A549 (cell line): Measurements from ENCODE around the gene PTOV1.

Experiments
- BHLHE40 ChIP-seq: IDR thresholded peaks from 2 replicates; pipeline ENCODE4 v1.6.1; 2012; ENCODE audit warnings: low read depth, low read length, inconsistent platforms
- CHD2 ChIP-seq: fragments of 150-350 bp; IDR thresholded peaks from 2 replicates; pipeline ENCODE4 v1.6.1; 2014; ENCODE audit warnings: low read length; ENCODE audit not compliant: partially characterized antibody
- HDAC2 ChIP-seq: fragments of 200-600 bp; sonication (generic); IDR thresholded peaks from 2 replicates; pipeline ENCODE4 v1.6.1; 2016
- KDM1A ChIP-seq: fragments of 200-600 bp; sonication (generic); IDR thresholded peaks from 2 replicates; pipeline ENCODE4 v1.6.1; 2016; ENCODE audit warnings: low read depth, mild to moderate bottlenecking
- KDM5A ChIP-seq: fragments of 200-600 bp; sonication (generic); IDR thresholded peaks from 2 replicates; pipeline ENCODE4 v1.6.1; 2016; ENCODE audit warnings: antibody characterized with exemption, mild to moderate bottlenecking
- MAFK ChIP-seq: fragments of 450-650 bp; IDR thresholded peaks from 2 replicates; pipeline ENCODE4 v1.6.1; 2014; ENCODE audit not compliant: partially characterized antibody
- MYC ChIP-seq: IDR thresholded peaks from 2 replicates; pipeline ENCODE4 v1.6.1; 2012; ENCODE audit warnings: mild to moderate bottlenecking, inconsistent platforms, low read length, improper control_type of control experiment, borderline replicate concordance
- POLR2A ChIP-seq: IDR thresholded peaks from 2 replicates; pipeline ENCODE4 v1.6.1; 2012; ENCODE audit warnings: mild to moderate bottlenecking, low read length
- SMC3 ChIP-seq: fragments of >200 bp; sonication (Bioruptor Twin); formaldehyde crosslinking; IDR thresholded peaks from 3 replicates; pipeline ENCODE4 v1.6.1; 2018; ENCODE audit warnings: inconsistent platforms
- ZNF302 ChIP-seq: fragments of 250-450 bp; sonication (Bioruptor Pico); IDR thresholded peaks from 2 replicates; pipeline ENCODE4 v1.9.0; 2021; ENCODE audit warnings: inconsistent platforms, mild to moderate bottlenecking, moderate library complexity
- ZSCAN20 ChIP-seq: fragments of 250-450 bp; sonication (Bioruptor Pico); IDR thresholded peaks from 2 replicates; pipeline ENCODE4 v1.8.0; 2022; ENCODE audit warnings: mild to moderate bottlenecking, moderate library complexity
- TF ChIP-seq, protein P1 (sequence below): fragments of >200 bp; sonication (Bioruptor Twin); formaldehyde crosslinking; IDR thresholded peaks from 3 replicates; pipeline ENCODE4 v1.5.1; 2016
- TF ChIP-seq, protein P2 (sequence below): fragments of 450-650 bp; IDR thresholded peaks from 2 replicates; pipeline ENCODE4 v1.6.1; 2014; ENCODE audit warnings: antibody characterized with exemption
- TF ChIP-seq, protein P3 (sequence below): fragments of 250-450 bp; sonication (Bioruptor Pico); IDR thresholded peaks from 2 replicates; pipeline ENCODE4 v1.5.0; 2021; ENCODE audit warnings: mild to moderate bottlenecking, moderate library complexity, borderline replicate concordance

DNA sequence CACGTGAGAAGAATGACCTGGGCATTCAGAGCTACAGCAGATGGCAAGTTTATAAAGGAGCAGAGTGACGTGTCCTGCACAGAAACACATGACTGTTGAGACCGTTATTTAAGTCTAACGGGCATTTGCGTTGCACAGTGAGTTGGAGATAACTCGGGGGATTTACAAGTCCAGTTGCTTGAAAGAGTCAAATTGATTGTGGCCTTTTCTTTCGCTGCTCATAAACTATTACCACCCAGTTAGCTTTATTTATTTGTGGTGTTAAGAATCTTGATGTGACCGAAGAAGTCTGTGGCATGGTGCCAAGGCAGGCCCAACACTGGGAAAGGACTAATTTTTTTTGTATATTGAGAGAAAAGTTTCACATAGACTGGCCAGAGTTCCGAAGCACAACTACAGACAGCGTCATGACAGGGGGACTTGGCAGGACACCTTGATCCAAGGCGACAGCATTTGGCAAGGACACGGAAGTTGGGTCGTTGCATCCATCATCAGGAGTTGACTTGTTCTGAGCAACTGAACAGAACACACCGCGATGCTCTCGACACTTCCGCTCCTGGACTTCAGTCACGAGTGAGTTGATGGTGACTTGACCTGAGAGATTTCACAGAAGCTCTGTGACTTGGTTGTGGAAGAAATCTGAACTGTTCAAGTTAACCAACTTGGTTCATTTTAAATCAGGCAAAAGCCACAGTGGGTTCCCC is 11.9 kb upstream of the PTOV1 start:
- TF ChIP-seq, protein P1, sequence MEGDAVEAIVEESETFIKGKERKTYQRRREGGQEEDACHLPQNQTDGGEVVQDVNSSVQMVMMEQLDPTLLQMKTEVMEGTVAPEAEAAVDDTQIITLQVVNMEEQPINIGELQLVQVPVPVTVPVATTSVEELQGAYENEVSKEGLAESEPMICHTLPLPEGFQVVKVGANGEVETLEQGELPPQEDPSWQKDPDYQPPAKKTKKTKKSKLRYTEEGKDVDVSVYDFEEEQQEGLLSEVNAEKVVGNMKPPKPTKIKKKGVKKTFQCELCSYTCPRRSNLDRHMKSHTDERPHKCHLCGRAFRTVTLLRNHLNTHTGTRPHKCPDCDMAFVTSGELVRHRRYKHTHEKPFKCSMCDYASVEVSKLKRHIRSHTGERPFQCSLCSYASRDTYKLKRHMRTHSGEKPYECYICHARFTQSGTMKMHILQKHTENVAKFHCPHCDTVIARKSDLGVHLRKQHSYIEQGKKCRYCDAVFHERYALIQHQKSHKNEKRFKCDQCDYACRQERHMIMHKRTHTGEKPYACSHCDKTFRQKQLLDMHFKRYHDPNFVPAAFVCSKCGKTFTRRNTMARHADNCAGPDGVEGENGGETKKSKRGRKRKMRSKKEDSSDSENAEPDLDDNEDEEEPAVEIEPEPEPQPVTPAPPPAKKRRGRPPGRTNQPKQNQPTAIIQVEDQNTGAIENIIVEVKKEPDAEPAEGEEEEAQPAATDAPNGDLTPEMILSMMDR = no peak
- TF ChIP-seq POLR2A (no peak), BHLHE40 (no peak), MAFK (no peak), MYC (no peak), KDM1A (no peak), KDM5A (no peak), ZNF302 (CRISPR knock-in tag) (no peak), SMC3 (no peak), CHD2 (no peak), ZSCAN20 (no peak), HDAC2 (no peak)
- TF ChIP-seq, protein P2, sequence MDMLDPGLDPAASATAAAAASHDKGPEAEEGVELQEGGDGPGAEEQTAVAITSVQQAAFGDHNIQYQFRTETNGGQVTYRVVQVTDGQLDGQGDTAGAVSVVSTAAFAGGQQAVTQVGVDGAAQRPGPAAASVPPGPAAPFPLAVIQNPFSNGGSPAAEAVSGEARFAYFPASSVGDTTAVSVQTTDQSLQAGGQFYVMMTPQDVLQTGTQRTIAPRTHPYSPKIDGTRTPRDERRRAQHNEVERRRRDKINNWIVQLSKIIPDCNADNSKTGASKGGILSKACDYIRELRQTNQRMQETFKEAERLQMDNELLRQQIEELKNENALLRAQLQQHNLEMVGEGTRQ = no peak
- TF ChIP-seq, protein P3, sequence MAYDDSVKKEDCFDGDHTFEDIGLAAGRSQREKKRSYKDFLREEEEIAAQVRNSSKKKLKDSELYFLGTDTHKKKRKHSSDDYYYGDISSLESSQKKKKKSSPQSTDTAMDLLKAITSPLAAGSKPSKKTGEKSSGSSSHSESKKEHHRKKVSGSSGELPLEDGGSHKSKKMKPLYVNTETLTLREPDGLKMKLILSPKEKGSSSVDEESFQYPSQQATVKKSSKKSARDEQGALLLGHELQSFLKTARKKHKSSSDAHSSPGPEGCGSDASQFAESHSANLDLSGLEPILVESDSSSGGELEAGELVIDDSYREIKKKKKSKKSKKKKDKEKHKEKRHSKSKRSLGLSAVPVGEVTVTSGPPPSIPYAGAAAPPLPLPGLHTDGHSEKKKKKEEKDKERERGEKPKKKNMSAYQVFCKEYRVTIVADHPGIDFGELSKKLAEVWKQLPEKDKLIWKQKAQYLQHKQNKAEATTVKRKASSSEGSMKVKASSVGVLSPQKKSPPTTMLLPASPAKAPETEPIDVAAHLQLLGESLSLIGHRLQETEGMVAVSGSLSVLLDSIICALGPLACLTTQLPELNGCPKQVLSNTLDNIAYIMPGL (CRISPR knock-in tag) = no peak
